Cardiac ventricle fibroblast (primary cell): Measurements from ENCODE around the gene IGSF5. TPM values are rescaled to one million over a fixed set of nuclear protein-coding genes. Genes with fewer than 3 reads are reported as not detected.

Experiments
- total RNA-seq: library from RNA; depleted of rRNA; stranded (reverse); fragments of >200 nt; gene quantifications from 2 replicates; pipeline ENCODE4 v1.2.3, GENCODE V29; 2015

The IGSF5 gene
- not detected in 2 replicates for total RNA-seq

GRCh38 chr21:39744883-39745282, at the start of gene IGSF5:
TSS of gene IGSF5 (plus strand) at chr21:39745183. CDS start at chr21:39745510, 327 bp downstream.

Other genes with a start within 250 kb of the IGSF5 start
- gene B3GALT5, start 132.2 kb upstream of the IGSF5 start, total RNA-seq = not detected in 2 replicates
- not detected in 2 replicates for gene PCP4, start 122.3 kb downstream of the IGSF5 start, total RNA-seq